GM12878 (cell line): Measurements from ENCODE around the gene KCND3. TPM values are rescaled to one million over a fixed set of nuclear protein-coding genes. Genes with fewer than 3 reads are reported as not detected.

ENCODE experiments used
- ATAC-seq: fragments of 200-7000 bp; cut with Tn5 transposase; 3 replicates; pipeline ENCODE4 v1.9.1; 2020; ENCODE audit warnings: mild to moderate bottlenecking, moderate library complexity
- BruUV-seq: library from RNA; stranded (reverse); fragments of 400-500 nt; replicated peaks from 2 replicates; lab custom pipeline; 2021; lab: Mats Ljungman, UMichigan
- CTCF ChIA-PET: fragments of 300-600 bp; sonication (Branson Sonifier 250); formaldehyde crosslinking; extraction: SDS; loops from one replicate; lab custom pipeline; 2021; ENCODE audit warnings: inconsistent platforms; lab: Yijun Ruan, JAX
- POLR2A ChIA-PET: fragments of 350-600 bp; formaldehyde crosslinking; extraction: SDS; loops from one replicate; lab custom pipeline; 2021; ENCODE audit warnings: inconsistent platforms; lab: Charles Lee
- RAD21 ChIA-PET: fragments of 300-600 bp; sonication (Branson Sonifier 250); formaldehyde crosslinking; loops from one replicate; lab custom pipeline; 2023; ENCODE audit warnings: antibody characterized with exemption; ENCODE audit not compliant: unreplicated experiment; lab: Charles Lee
- SMC1A ChIA-PET: fragments of 300-600 bp; sonication (Branson Sonifier 250); formaldehyde crosslinking; loops from one replicate; lab custom pipeline; 2023; ENCODE audit not compliant: unreplicated experiment, uncharacterized antibody; lab: Charles Lee
- DNase-seq: peaks from one replicate; pipeline ENCODE4 v3.0.0-alpha.2; 2011; ENCODE audit warnings: low read depth, low spot score
- FAIRE-seq: peaks from 3 replicates; lab custom pipeline; 2011; peaks lifted over from hg19 to GRCh38; lab: Jason Lieb, UNC
- H2AFZ ChIP-seq: 2 replicates; pipeline ENCODE4 v1.6.0; 2011; ENCODE audit warnings: low read depth, low read length, control low read depth; ENCODE audit not compliant: control insufficient read depth
- H3K27ac ChIP-seq: 2 replicates; pipeline ENCODE4 v1.5.1; 2011; ENCODE audit warnings: control low read depth; ENCODE audit not compliant: control insufficient read depth, insufficient read depth
- H3K27me3 ChIP-seq, 2 experiments: replicated peaks in 1 of 2; 2 replicates each; pipeline versions ENCODE4 v1.6.0 to v1.6.1; 2011; ENCODE audit warnings: low read length in 1 of 2; ENCODE audit not compliant: control insufficient read depth in 2 of 2, insufficient read depth in 2 of 2
- H3K36me3 ChIP-seq, 2 experiments: 2 replicates each; pipeline ENCODE4 v1.5.1; 2011; ENCODE audit warnings: low read length in 1 of 2; ENCODE audit not compliant: control insufficient read depth in 2 of 2, insufficient read depth in 2 of 2
- H3K4me1 ChIP-seq: 2 replicates; pipeline ENCODE4 v1.6.1; 2011; ENCODE audit warnings: mild to moderate bottlenecking, low read length, moderate library complexity, mixed read lengths; ENCODE audit not compliant: control insufficient read depth, insufficient read depth
- H3K4me2 ChIP-seq: 2 replicates; pipeline ENCODE4 v1.6.0; 2011; ENCODE audit warnings: control low read depth; ENCODE audit not compliant: control insufficient read depth, insufficient read depth
- H3K4me3 ChIP-seq: fragments of 200-600 bp; sonication (generic); 2 replicates; pipeline ENCODE4 v1.5.1; 2016
- H3K79me2 ChIP-seq: 2 replicates; pipeline ENCODE4 v1.6.0; 2011; ENCODE audit warnings: low read length; ENCODE audit not compliant: control insufficient read depth, insufficient read depth
- H3K9ac ChIP-seq: 2 replicates; pipeline ENCODE4 v1.8.0; 2011; ENCODE audit warnings: low read length, control low read depth, mixed read lengths; ENCODE audit not compliant: control insufficient read depth, insufficient read depth
- H3K9me3 ChIP-seq: replicated peaks from 3 replicates; pipeline ENCODE4 v1.5.1; 2011; ENCODE audit warnings: mild to moderate bottlenecking, low read length; ENCODE audit not compliant: control insufficient read depth, insufficient read depth
- H4K20me1 ChIP-seq: 2 replicates; pipeline ENCODE4 v1.6.0; 2011; ENCODE audit not compliant: control insufficient read depth, insufficient read depth
- ATF7 ChIP-seq: fragments of 450-650 bp; IDR thresholded peaks from 2 replicates; pipeline ENCODE4 v1.6.1; 2016; ENCODE audit warnings: low read depth, mild to moderate bottlenecking
- CTCF ChIP-seq, 3 experiments: IDR thresholded peaks in 2 of 3; conservative IDR thresholded peaks in 1 of 3; 2 replicates each; pipeline ENCODE4 v1.5.1; 2011; ENCODE audit warnings: low read depth in 3 of 3, low read length in 3 of 3, mild to moderate bottlenecking in 3 of 3, control low read depth in 2 of 3, moderate library complexity in 2 of 3, inconsistent platforms in 1 of 3, mixed read lengths in 1 of 3; ENCODE audit not compliant: control insufficient read depth in 2 of 3, insufficient read depth in 1 of 3; ENCODE audit errors: extremely low read depth in 1 of 3
- DPF2 ChIP-seq: fragments of 450-650 bp; IDR thresholded peaks from 2 replicates; pipeline ENCODE4 v1.6.1; 2017; ENCODE audit warnings: mild to moderate bottlenecking
- EP300 ChIP-seq, 2 experiments: fragments of 150-350 bp in 1 of 2; IDR thresholded peaks; 2 replicates each; pipeline ENCODE4 v1.6.1; 2011 to 2012; ENCODE audit warnings: low read depth in 2 of 2, low read length in 2 of 2, borderline replicate concordance in 1 of 2, improper control_type of control experiment in 1 of 2, inconsistent platforms in 1 of 2; ENCODE audit not compliant: control insufficient read depth in 1 of 2
- FOS ChIP-seq: IDR thresholded peaks from 3 replicates; pipeline ENCODE4 v1.6.1; 2011; ENCODE audit warnings: borderline replicate concordance; ENCODE audit not compliant: insufficient read length; ENCODE audit errors: extremely low read depth
- FOXM1 ChIP-seq: IDR thresholded peaks from 2 replicates; pipeline ENCODE4 v1.6.1; 2012; ENCODE audit warnings: low read depth, mild to moderate bottlenecking, inconsistent platforms, low read length, moderate library complexity
- HDGF ChIP-seq: fragments of 450-650 bp; IDR thresholded peaks from 2 replicates; pipeline ENCODE4 v1.6.1; 2016; ENCODE audit warnings: antibody characterized with exemption
- IKZF2 ChIP-seq, 2 experiments: fragments of 450-650 bp; IDR thresholded peaks; 2 replicates each; pipeline ENCODE4 v1.6.1; 2017; ENCODE audit warnings: mild to moderate bottlenecking in 2 of 2, moderate library complexity in 2 of 2
- NBN ChIP-seq: fragments of 450-650 bp; IDR thresholded peaks from 2 replicates; pipeline ENCODE4 v1.6.1; 2016
- PRDM15 ChIP-seq: fragments of 450-650 bp; formaldehyde crosslinking; IDR thresholded peaks from 2 replicates; pipeline ENCODE4 v1.4.0; 2020; ENCODE audit warnings: mild to moderate bottlenecking, moderate library complexity
- SMARCA5 ChIP-seq: fragments of 450-650 bp; IDR thresholded peaks from 2 replicates; pipeline ENCODE4 v1.6.1; 2017; ENCODE audit warnings: mild to moderate bottlenecking
- TAF1 ChIP-seq: IDR thresholded peaks from 2 replicates; pipeline ENCODE4 v1.6.1; 2011; ENCODE audit warnings: mild to moderate bottlenecking, low read depth, low read length, borderline replicate concordance
- USF2 ChIP-seq: IDR thresholded peaks from 2 replicates; pipeline ENCODE4 v1.6.1; 2011; ENCODE audit warnings: low read depth, low read length, improper control_type of control experiment, borderline replicate concordance
- WGBS: methylation state at CpG from one replicate; pipeline ENCODE4 v1.1.6; 2016; ENCODE audit warnings: low lambda C conversion rate; ENCODE audit not compliant: insufficient replicate concordance, insufficient coverage; ENCODE audit errors: missing lambda C conversion rate; 5-methylcytosine and 5-hydroxymethylcytosine counted together
- in situ Hi-C: fragments of 300-500 bp; cut with MboI; formaldehyde crosslinking; loops from 9 replicates; pipeline ENCODE4 v1.14.3; 2018; ENCODE audit warnings: mixed read lengths
- intact Hi-C: fragments of 100-400 bp; cut with micrococcal nuclease; formaldehyde crosslinking; loops from one replicate; pipeline ENCODE4 v1.14.2; 2022; ENCODE audit not compliant: unreplicated experiment
- polyA plus RNA-seq, 11 experiments: library from polyadenylated mRNA; depleted of rRNA in 4 of 11; unstranded in 6 of 11; stranded (reverse) in 5 of 11; fragments of >200 nt; fragmentation: Nextera tagmentation in 4 of 11; fragmentation: Illumina TruSeq in 1 of 11; extraction: Ambion mirVana in 4 of 11; extraction: Trizol in 1 of 11; gene quantifications; 1 replicate in 1 of 11; 2 replicates in 10 of 11; pipeline versions ENCODE4 v1.2.1 to v1.2.3, GENCODE V29; 2011 to 2016; ENCODE audit warnings: inconsistent platforms in 2 of 11, missing spikeins in 2 of 11, low read depth in 1 of 11
- total RNA-seq, 4 experiments: library from RNA; depleted of rRNA in 3 of 4; stranded (reverse); fragments of >200 nt in 3 of 4; fragmentation: Illumina TruSeq in 1 of 4; extraction: Trizol in 1 of 4; gene quantifications; 2 replicates each; pipeline versions ENCODE4 v1.2.1 to v1.2.3, GENCODE V29; 2013 to 2021

Gene KCND3
- total and polyA plus RNA-seq, 10 of the 15 experiments (the other 5 are each of a cell fraction or from before 2014, with no cell fraction given), result 0.02 TPM; not detected in 9

GRCh38 chr1:111789142-111789541 is 200.3 kb downstream of the KCND3 start:
- BruUV-seq, result no TSS peak
- Histone ChIP-seq H3K9me3 (no peaks in the 10 kb centered on the region), H3K27me3 (peaks cover 0 to 3% of the 10 kb centered on the region in 2 experiments; a peak in 3 of 4 replicates), H3K27ac (no peak overlapping the region), H3K36me3 (no peaks in the 10 kb centered on the region), H3K4me2 (no peak overlapping the region), H3K9ac (no peak overlapping the region), H3K79me2 (no peaks in the 10 kb centered on the region), H3K4me3 (no peak overlapping the region), H4K20me1 (no peaks in the 10 kb centered on the region), H3K4me1 (no peaks in the 10 kb centered on the region), H2AFZ (no peak overlapping the region)
- FAIRE-seq, result no peak
- TF ChIP-seq TAF1, result no peak
- TF ChIP-seq IKZF2 (IDR thresholded peaks at IDR 0.05), result no peak
- TF ChIP-seq FOS, result no peak
- TF ChIP-seq USF2, result no peak
- TF ChIP-seq NBN, result no peak
- TF ChIP-seq FOXM1, result no peak
- TF ChIP-seq CTCF (IDR thresholded peaks at IDR 0.05 in 2 of 3, conservative IDR thresholded peaks at IDR 0.05 in 1 of 3; ENCODE audit: control insufficient read depth in 2 of 3, extremely low read depth in 1 of 3, insufficient read depth in 1 of 3, low read depth in 3 of 3, low read length in 3 of 3), result no peak
- TF ChIP-seq EP300 (IDR thresholded peaks at IDR 0.05; ENCODE audit: borderline replicate concordance in 1 of 2, control insufficient read depth in 1 of 2, low read depth in 2 of 2, low read length in 2 of 2), result no peak
- TF ChIP-seq SMARCA5, result no peak
- TF ChIP-seq ATF7, result no peak
- no peak for TF ChIP-seq HDGF
- TF ChIP-seq PRDM15, result no peak
- no peak for TF ChIP-seq DPF2
- intact Hi-C loops, result loop anchor here (10.0 kb wide), 1 partner anchor 1184 kb away; the partner anchor contains the start of gene KCNA2
- in situ Hi-C loops, result no loop called here
- ChIA-PET SMC1A (interaction anchor here (1.6 kb wide), 1 partner anchor 20 kb away, joined by 5 read pairs; no protein-coding TSS in a partner anchor), CTCF (interaction anchor here (0.6 to 1.0 kb wide), 2 partner anchors 25 to 30 kb away, joined by 3 read pairs; no protein-coding TSS in a partner anchor), RAD21 (no interaction called here), POLR2A (no interaction called here)
- ATAC-seq, result no peak
- 17% methylated on average over 5 of the region's 5 CpGs for WGBS
- DNase-seq, result no peak
